Measurements from ENCODE around the gene MVB12B. TPM values are rescaled to one million over a fixed set of nuclear protein-coding genes. Genes with fewer than 3 reads are reported as not detected.

MVB12B gene
- total and polyA plus RNA-seq, 3 donors from 2014 or later = 13.6 to 30.7 (median 26.2) TPM

DNA sequence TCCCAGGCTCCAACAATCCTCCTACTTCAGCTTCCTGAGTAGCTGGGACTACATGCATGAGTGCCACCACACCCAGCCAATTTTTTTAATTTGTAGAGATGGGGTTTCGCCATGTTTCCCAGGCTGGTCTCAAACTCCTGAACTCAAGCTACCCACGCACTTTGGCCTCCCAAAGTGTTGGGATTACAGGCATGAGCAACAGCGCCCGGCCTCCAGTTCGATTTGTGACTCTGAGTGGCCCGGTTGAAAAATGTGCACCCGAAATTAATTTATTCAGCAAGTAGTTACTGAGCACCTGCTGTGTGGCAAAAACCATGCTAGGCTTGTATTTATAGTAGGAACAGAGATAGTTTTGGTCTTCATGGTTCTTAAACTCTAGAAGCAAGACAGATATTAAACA lies 58.3 kb downstream of the MVB12B start:
- Histone ChIP-seq H3K36me3 (ENCODE audit: low read depth, missing control alignments) (no peaks in the 10 kb centered on the region), H3K4me1 (no peaks in the 10 kb centered on the region), H3K4me3 (no peak overlapping the region), H3K9me3 (no peaks in the 10 kb centered on the region), H3K27ac (no peak overlapping the region), H3K27me3 (no peaks in the 10 kb centered on the region)
- 97 to 98% methylated on average over 7 of the region's 7 CpGs for WGBS, 2 donors
- intact Hi-C loops (cut with DNase I; ENCODE audit: low total_unique reads) = no loop called here
- no peak for DNase-seq
- TF ChIP-seq CTCF (IDR thresholded peaks at IDR 0.05) = no peak
- TF ChIP-seq POLR2A (IDR thresholded peaks at IDR 0.05) = no peak

DNA sequence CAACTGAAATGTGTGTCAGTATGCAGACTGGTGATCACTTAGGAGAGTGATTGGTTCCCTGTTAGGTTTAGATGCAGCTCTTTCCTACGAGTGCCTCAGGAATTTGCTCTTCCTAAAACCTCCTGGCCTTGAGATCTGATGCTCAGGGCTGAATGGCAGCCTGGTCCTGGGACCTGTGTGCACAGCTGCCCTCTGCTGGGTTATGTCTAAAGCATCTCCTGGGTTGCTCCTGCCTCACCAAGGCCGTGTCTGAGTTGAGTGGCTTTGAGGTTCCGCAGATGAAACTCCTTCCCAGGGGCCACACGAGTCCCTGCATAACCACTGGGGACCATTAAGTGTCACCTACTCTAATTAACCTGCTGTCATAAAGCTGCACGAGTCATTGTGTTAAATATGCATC lies 59.5 kb downstream of the MVB12B start:
- intact Hi-C loops (cut with DNase I; ENCODE audit: low total_unique reads) = no loop called here
- WGBS, 2 donors = 74% methylated on average over 2 to 5 of the region's 5 CpGs
- no peaks in the 10 kb centered on the region for H3K27me3 ChIP-seq

DNA sequence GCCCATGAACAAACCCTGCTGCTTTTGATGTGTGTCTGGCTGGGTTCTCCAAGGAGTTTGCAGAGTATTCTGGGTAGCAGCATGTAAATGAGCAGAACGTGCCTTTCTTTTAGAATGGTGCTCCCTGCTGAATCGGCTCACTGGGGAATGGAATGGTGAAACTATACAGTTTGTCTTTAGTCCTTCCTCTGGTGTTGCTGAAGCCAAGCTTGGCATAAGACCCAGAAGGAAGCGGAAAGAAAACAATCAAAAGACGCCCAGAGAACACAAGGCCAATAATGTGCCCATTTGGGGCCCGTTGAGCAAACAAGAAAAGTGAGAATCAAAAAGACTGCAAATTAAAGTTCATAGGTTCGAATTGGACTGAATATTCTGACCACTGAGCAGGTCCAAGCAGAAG lies 60.1 kb downstream of the MVB12B start:
- Histone ChIP-seq H3K4me1 (no peaks in the 10 kb centered on the region), H3K9me3 (no peaks in the 10 kb centered on the region), H3K4me3 (no peak overlapping the region), H3K27ac (no peak overlapping the region), H3K36me3 (ENCODE audit: low read depth, missing control alignments) (no peaks in the 10 kb centered on the region), H3K27me3 (no peaks in the 10 kb centered on the region)
- intact Hi-C loops (cut with DNase I; ENCODE audit: low total_unique reads) = no loop called here
- no peak for TF ChIP-seq CTCF (IDR thresholded peaks at IDR 0.05)
- TF ChIP-seq POLR2A (IDR thresholded peaks at IDR 0.05) = no peak
- DNase-seq = no peak
- WGBS, 2 donors = 77 to 82% methylated on average over 6 of the region's 6 CpGs

More for the DNA sequence above, 59.5 kb downstream of the MVB12B start:
- no peak overlapping the region for H3K27ac ChIP-seq
- no peak overlapping the region for H3K4me3 ChIP-seq
- H3K9me3 ChIP-seq = no peaks in the 10 kb centered on the region
- no peaks in the 10 kb centered on the region for H3K36me3 ChIP-seq (ENCODE audit: low read depth, missing control alignments)
- peak; percentile 67 for DNase-seq
- no peaks in the 10 kb centered on the region for H3K4me1 ChIP-seq
- TF ChIP-seq POLR2A (IDR thresholded peaks at IDR 0.05) (no peak), CTCF (IDR thresholded peaks at IDR 0.05) (peak in 1 of 3 experiments; percentile 9)

- no peak for DNase-seq
- Histone ChIP-seq H3K27me3 (no peaks in the 10 kb centered on the region), H3K36me3 (ENCODE audit: low read depth, missing control alignments) (no peaks in the 10 kb centered on the region), H3K4me3 (no peak overlapping the region), H3K4me1 (no peaks in the 10 kb centered on the region), H3K27ac (no peak overlapping the region), H3K9me3 (no peaks in the 10 kb centered on the region)
- TF ChIP-seq POLR2A (IDR thresholded peaks at IDR 0.05) = no peak
- no peak for TF ChIP-seq CTCF (IDR thresholded peaks at IDR 0.05)
- WGBS, 2 donors = 90 to 95% methylated on average over 7 to 8 of the region's 8 CpGs
- intact Hi-C loops (cut with DNase I; ENCODE audit: low total_unique reads) = no loop called here
These were observed 62.5 kb downstream of the MVB12B start for GRCh38 chr9:126388964-126389708.

GRCh38 chr9:126389992-126390391 lies 63.4 kb downstream of the MVB12B start:
- intact Hi-C loops (cut with DNase I; ENCODE audit: low total_unique reads) = no loop called here
- 84 to 94% methylated on average over 2 of the region's 2 CpGs for WGBS, 2 donors
- Histone ChIP-seq H3K36me3 (ENCODE audit: low read depth, missing control alignments) (no peaks in the 10 kb centered on the region), H3K9me3 (no peaks in the 10 kb centered on the region), H3K4me3 (no peak overlapping the region), H3K27ac (no peak overlapping the region), H3K4me1 (no peaks in the 10 kb centered on the region), H3K27me3 (no peaks in the 10 kb centered on the region)
- no peak for DNase-seq
- no peak for TF ChIP-seq CTCF (IDR thresholded peaks at IDR 0.05)
- no peak for TF ChIP-seq POLR2A (IDR thresholded peaks at IDR 0.05)

Measured in testis (tissue), 3 donors.